H9 (cell line): ENCODE measurements around the gene RNF214. TPM values are rescaled to one million over a fixed set of nuclear protein-coding genes. Genes with fewer than 3 reads are reported as not detected.

ENCODE experiments used
- DNase-seq: peaks from one replicate; pipeline ENCODE4 v3.0.0-alpha.2; 2017
- H2AFZ ChIP-seq: one replicate; pipeline ENCODE4 v1.6.1; 2013; ENCODE audit warnings: mild to moderate bottlenecking, low read length, control low read depth, moderate library complexity
- H2AK5ac ChIP-seq: 2 replicates; pipeline ENCODE4 v1.6.1; 2013; ENCODE audit warnings: low read length, control low read depth, mixed read lengths; ENCODE audit not compliant: insufficient read length
- H2BK120ac ChIP-seq: one replicate; pipeline ENCODE4 v1.6.1; 2013; ENCODE audit warnings: low read depth, mild to moderate bottlenecking, low read length, control low read depth, inconsistent platforms; ENCODE audit not compliant: poor library complexity, severe bottlenecking
- H2BK12ac ChIP-seq: 2 replicates; pipeline ENCODE4 v1.6.1; 2013; ENCODE audit warnings: low read length, control low read depth, mixed read lengths, low read depth; ENCODE audit not compliant: insufficient read length
- H2BK15ac ChIP-seq: 2 replicates; pipeline ENCODE4 v1.6.1; 2013; ENCODE audit warnings: low read depth, low read length, control low read depth
- H2BK20ac ChIP-seq: one replicate; pipeline ENCODE4 v1.6.1; 2013; ENCODE audit warnings: low read depth, mild to moderate bottlenecking, low read length, control low read depth, inconsistent platforms; ENCODE audit not compliant: poor library complexity, severe bottlenecking
- H2BK5ac ChIP-seq: 2 replicates; pipeline ENCODE4 v1.6.1; 2013; ENCODE audit warnings: low read length, control low read depth, mixed read lengths; ENCODE audit not compliant: insufficient read length
- H3K14ac ChIP-seq: 2 replicates; pipeline ENCODE4 v1.6.1; 2013; ENCODE audit warnings: low read length, control low read depth; ENCODE audit not compliant: insufficient read depth
- H3K18ac ChIP-seq: 2 replicates; pipeline ENCODE4 v1.6.1; 2013; ENCODE audit warnings: low read depth, mild to moderate bottlenecking, mixed read lengths, low read length, control low read depth; ENCODE audit not compliant: insufficient read length
- H3K23ac ChIP-seq: 2 replicates; pipeline ENCODE4 v1.6.1; 2013; ENCODE audit warnings: low read length, control low read depth, mixed read lengths, low read depth; ENCODE audit not compliant: insufficient read length
- H3K23me2 ChIP-seq: 2 replicates; pipeline ENCODE4 v1.6.1; 2013; ENCODE audit warnings: low read depth, mild to moderate bottlenecking, mixed read lengths, low read length, control low read depth; ENCODE audit not compliant: insufficient read length, poor library complexity, severe bottlenecking
- H3K27ac ChIP-seq: 2 replicates; pipeline ENCODE4 v1.5.1; 2013; ENCODE audit warnings: low read length, control low read depth, mixed read lengths, low read depth; ENCODE audit not compliant: insufficient read length
- H3K27me3 ChIP-seq: 2 replicates; pipeline ENCODE4 v1.6.1; 2013; ENCODE audit warnings: low read length, control low read depth, inconsistent platforms; ENCODE audit not compliant: insufficient read depth
- H3K4ac ChIP-seq: 2 replicates; pipeline ENCODE4 v1.6.1; 2013; ENCODE audit warnings: low read depth, mild to moderate bottlenecking, control low read depth, inconsistent platforms, low read length, moderate library complexity
- H3K4me1 ChIP-seq: 2 replicates; pipeline ENCODE4 v1.6.1; 2013; ENCODE audit warnings: low read length, control low read depth, inconsistent platforms; ENCODE audit not compliant: insufficient read depth
- H3K4me2 ChIP-seq: 2 replicates; pipeline ENCODE4 v1.6.1; 2013; ENCODE audit warnings: low read length, control low read depth, mixed read lengths; ENCODE audit not compliant: insufficient read length, insufficient read depth
- H3K56ac ChIP-seq: 2 replicates; pipeline ENCODE4 v1.6.1; 2013; ENCODE audit warnings: low read depth, mild to moderate bottlenecking, mixed read lengths, low read length, control low read depth; ENCODE audit not compliant: insufficient read length
- H3K79me1 ChIP-seq: 2 replicates; pipeline ENCODE4 v1.6.1; 2013; ENCODE audit warnings: low read depth, mild to moderate bottlenecking, moderate library complexity, low read length, control low read depth, inconsistent platforms; ENCODE audit not compliant: insufficient read depth, poor library complexity, severe bottlenecking
- H3K79me2 ChIP-seq: 2 replicates; pipeline ENCODE4 v1.6.1; 2013; ENCODE audit warnings: low read length, control low read depth, inconsistent platforms; ENCODE audit not compliant: insufficient read depth
- H3K9ac ChIP-seq: 2 replicates; pipeline ENCODE4 v1.6.1; 2013; ENCODE audit warnings: low read length, control low read depth, mixed read lengths; ENCODE audit not compliant: insufficient read length; ENCODE audit errors: extremely low read depth
- H3K9me3 ChIP-seq: one replicate; pipeline ENCODE4 v1.6.1; 2013; ENCODE audit warnings: low read depth, low read length, inconsistent platforms; ENCODE audit not compliant: control insufficient read depth
- H3T11ph ChIP-seq: one replicate; pipeline ENCODE4 v1.6.1; 2013; ENCODE audit warnings: mild to moderate bottlenecking, low read length, control low read depth, inconsistent platforms
- H4K20me1 ChIP-seq: one replicate; pipeline ENCODE4 v1.6.1; 2013; ENCODE audit not compliant: control insufficient read depth, insufficient read length, insufficient read depth
- H4K5ac ChIP-seq: 2 replicates; pipeline ENCODE4 v1.6.1; 2013; ENCODE audit warnings: low read depth, mild to moderate bottlenecking, mixed read lengths, low read length, control low read depth; ENCODE audit not compliant: insufficient read length
- H4K8ac ChIP-seq: replicated peaks from 2 replicates; pipeline ENCODE4 v1.6.1; 2013; ENCODE audit warnings: low read length, control low read depth, mixed read lengths, low read depth; ENCODE audit not compliant: insufficient read length
- H4K91ac ChIP-seq: 2 replicates; pipeline ENCODE4 v1.6.1; 2013; ENCODE audit warnings: low read depth, mild to moderate bottlenecking, moderate library complexity, mixed read lengths, low read length, control low read depth; ENCODE audit not compliant: insufficient read length
- H3K27ac Mint-ChIP-seq, 3 experiments: 2 replicates in 2 of 3; 3 replicates in 1 of 3; pipeline ENCODE4 v1.8.0; 2020 to 2021; ENCODE audit warnings: mixed read lengths in 3 of 3, mild to moderate bottlenecking in 1 of 3, moderate library complexity in 1 of 3
- H3K27me3 Mint-ChIP-seq: 2 replicates; pipeline ENCODE4 v1.8.0; 2021; ENCODE audit warnings: low read depth, mild to moderate bottlenecking, moderate library complexity, mixed read lengths
- H3K36me3 Mint-ChIP-seq, 3 experiments: 2 replicates in 2 of 3; 3 replicates in 1 of 3; pipeline ENCODE4 v1.8.0; 2020 to 2021; ENCODE audit warnings: low read depth in 3 of 3, mixed read lengths in 3 of 3; ENCODE audit not compliant: insufficient read depth in 1 of 3
- H3K4me1 Mint-ChIP-seq, 2 experiments: 2 replicates each; pipeline ENCODE4 v1.8.0; 2020; ENCODE audit warnings: mixed read lengths in 2 of 2
- H3K4me3 Mint-ChIP-seq, 2 experiments: 2 replicates in 1 of 2; 3 replicates in 1 of 2; pipeline ENCODE4 v1.8.0; 2020 to 2021; ENCODE audit warnings: mild to moderate bottlenecking in 2 of 2, mixed read lengths in 2 of 2, moderate library complexity in 1 of 2
- H3K9me3 Mint-ChIP-seq, 2 experiments: 2 replicates in 1 of 2; 3 replicates in 1 of 2; pipeline ENCODE4 v1.8.0; 2020; ENCODE audit warnings: mild to moderate bottlenecking in 2 of 2, mixed read lengths in 2 of 2, moderate library complexity in 1 of 2
- CTCF ChIP-seq: fragments of 200-600 bp; sonication (generic); conservative IDR thresholded peaks from 3 replicates; pipeline ENCODE4 v1.8.0; 2021; ENCODE audit warnings: antibody characterized with exemption, mild to moderate bottlenecking
- WGBS: extraction: QIAGEN DNeasy Blood & Tissue Kit; methylation state at CpG from one replicate; pipeline ENCODE4 v1.1.7; 2013; ENCODE audit warnings: missing lambda C conversion rate, low lambda C conversion rate, mixed read lengths; ENCODE audit not compliant: insufficient read length; ENCODE audit errors: extremely low coverage; 5-methylcytosine and 5-hydroxymethylcytosine counted together
- total RNA-seq: library from RNA; stranded (reverse); gene quantifications from 2 replicates; pipeline ENCODE4 v1.2.1, GENCODE V29; 2021

The RNF214 gene
- total RNA-seq, 1 experiment from 2014 or later = 26.0 TPM

DNA sequence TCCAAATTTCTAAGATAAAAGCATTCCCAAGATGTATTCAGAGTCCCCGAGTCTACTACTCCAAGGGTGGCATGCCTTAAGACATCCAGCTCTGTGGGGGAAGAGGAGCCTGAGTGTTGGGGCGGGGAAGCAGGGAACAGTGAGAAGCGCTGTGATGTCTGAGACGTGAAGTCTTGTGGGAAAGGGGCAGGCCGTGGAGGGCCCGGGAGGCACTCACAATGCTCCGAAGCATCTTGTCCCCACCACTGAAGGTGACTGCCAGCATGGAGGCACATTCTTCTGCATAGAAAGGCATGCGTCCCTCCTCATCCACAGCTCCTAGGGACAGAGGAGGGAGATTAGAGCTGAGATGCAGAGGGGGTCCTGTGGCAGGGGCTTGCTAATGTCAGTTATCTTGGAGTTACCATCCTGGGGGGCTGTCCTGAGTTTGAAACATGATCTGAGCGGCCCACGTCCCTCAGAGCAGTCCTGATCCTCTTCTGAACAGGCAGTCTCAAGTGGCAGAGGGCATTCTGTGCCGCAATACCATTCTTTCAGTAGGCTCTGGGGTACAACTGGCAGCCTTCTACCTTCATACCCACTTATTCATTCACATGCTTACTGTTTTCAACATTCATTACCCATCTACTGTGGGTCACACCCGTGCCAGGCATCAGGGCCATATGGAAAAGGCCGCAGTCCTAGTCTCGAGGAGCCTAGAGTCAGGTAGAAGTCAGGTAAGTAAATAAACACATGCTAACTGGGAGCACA, 9.3 kb upstream of the RNF214 start:
- Histone ChIP-seq H3K23ac (no peak overlapping the region), H2BK5ac (no peak overlapping the region), H2AFZ (no peak overlapping the region), H4K20me1 (no peaks in the 10 kb centered on the region), H4K91ac (no peak overlapping the region), H4K8ac (no peak overlapping the region), H3K79me2 (no peaks in the 10 kb centered on the region), H3T11ph (no peak overlapping the region), H3K4me2 (no peak overlapping the region), H3K23me2 (no peaks in the 10 kb centered on the region), H2BK20ac (no peak overlapping the region), H2AK5ac (no peak overlapping the region), H3K18ac (no peak overlapping the region), H3K27ac (no peak overlapping the region), H4K5ac (no peak overlapping the region), H3K14ac (no peak overlapping the region), H3K27me3 (no peaks in the 10 kb centered on the region), H3K4ac (no peak overlapping the region), H2BK12ac (no peak overlapping the region), H2BK120ac (no peak overlapping the region), H3K4me1 (no peaks in the 10 kb centered on the region), H2BK15ac (no peak overlapping the region), H3K79me1 (no peaks in the 10 kb centered on the region), H3K9ac (no peak overlapping the region), H3K56ac (no peak overlapping the region), H3K9me3 (no peaks in the 10 kb centered on the region)
- H3K4me1 Mint-ChIP-seq = peaks cover 3 to 6% of the 10 kb centered on the region in 2 experiments
- peaks cover 6 to 70% (median 32%) of the 10 kb centered on the region in 3 experiments for H3K36me3 Mint-ChIP-seq
- H3K9me3 Mint-ChIP-seq = no peaks in the 10 kb centered on the region
- no peak for DNase-seq
- no peak overlapping the region for H3K4me3 Mint-ChIP-seq
- no CpG with 5 or more reads among the region's 14 CpGs for WGBS
- peak overlapping the region in 1 of 3 experiments; percentile 72; a peak in 1 of 7 replicates for H3K27ac Mint-ChIP-seq
- H3K27me3 Mint-ChIP-seq = no peaks in the 10 kb centered on the region
- TF ChIP-seq CTCF = no peak
